WTC11 (cell line): ENCODE results near the gene LYST.

Source experiments
- ARID4B ChIP-seq: sonication (generic); formaldehyde crosslinking; IDR thresholded peaks from 2 replicates; pipeline ENCODE4 v1.8.0; 2023; ENCODE audit warnings: missing genetic modification reagents, mild to moderate bottlenecking, borderline replicate concordance
- CTCF ChIP-seq: fragments of 200-600 bp; IDR thresholded peaks from 2 replicates; pipeline ENCODE4 v1.8.0; 2022; ENCODE audit warnings: antibody characterized with exemption
- E2F4 ChIP-seq: sonication (generic); formaldehyde crosslinking; IDR thresholded peaks from 2 replicates; pipeline ENCODE4 v1.8.1; 2022; ENCODE audit warnings: low read depth, mild to moderate bottlenecking, moderate library complexity, missing genetic modification reagents, borderline replicate concordance
- EMX1 ChIP-seq: fragments of 250-450 bp; sonication (Bioruptor Pico); IDR thresholded peaks from 2 replicates; pipeline ENCODE4 v1.8.0; 2021; ENCODE audit warnings: mild to moderate bottlenecking
- FOXJ3 ChIP-seq: sonication (generic); formaldehyde crosslinking; IDR thresholded peaks from 2 replicates; pipeline ENCODE4 v1.9.0; 2021; ENCODE audit warnings: missing genetic modification reagents, mild to moderate bottlenecking, borderline replicate concordance
- MXD4 ChIP-seq: fragments of 250-450 bp; sonication (Bioruptor Pico); IDR thresholded peaks from 2 replicates; pipeline ENCODE4 v1.8.0; 2021; ENCODE audit warnings: mild to moderate bottlenecking, moderate library complexity, borderline replicate concordance
- NR1H2 ChIP-seq: sonication (generic); formaldehyde crosslinking; IDR thresholded peaks from 2 replicates; pipeline ENCODE4 v1.9.0; 2021; ENCODE audit warnings: mild to moderate bottlenecking, moderate library complexity, missing genetic modification reagents
- USF2 ChIP-seq: sonication (generic); formaldehyde crosslinking; IDR thresholded peaks from 2 replicates; pipeline ENCODE4 v1.8.1; 2023; ENCODE audit warnings: mild to moderate bottlenecking, missing genetic modification reagents, moderate library complexity
- ZNF423 ChIP-seq: fragments of 250-450 bp; sonication (Bioruptor Pico); IDR thresholded peaks from 2 replicates; pipeline ENCODE4 v2.1.2; 2022; ENCODE audit warnings: mild to moderate bottlenecking, moderate library complexity
- TF ChIP-seq, protein P1 (sequence below): sonication (generic); formaldehyde crosslinking; IDR thresholded peaks from 2 replicates; pipeline ENCODE4 v1.8.0; 2022; ENCODE audit warnings: mild to moderate bottlenecking, missing genetic modification reagents
- TF ChIP-seq, protein P2 (sequence below): sonication (generic); formaldehyde crosslinking; IDR thresholded peaks from 2 replicates; pipeline ENCODE4 v1.8.1; 2023; ENCODE audit warnings: mild to moderate bottlenecking, moderate library complexity, missing genetic modification reagents

- TF ChIP-seq USF2 (CRISPR knock-in tag) (no peak), ARID4B (no peak), CTCF (no peak), E2F4 (CRISPR knock-in tag) (no peak), ZNF423 (CRISPR knock-in tag) (no peak), NR1H2 (no peak), MXD4 (no peak), FOXJ3 (no peak), EMX1 (CRISPR knock-in tag) (no peak)
- TF ChIP-seq, protein P1, sequence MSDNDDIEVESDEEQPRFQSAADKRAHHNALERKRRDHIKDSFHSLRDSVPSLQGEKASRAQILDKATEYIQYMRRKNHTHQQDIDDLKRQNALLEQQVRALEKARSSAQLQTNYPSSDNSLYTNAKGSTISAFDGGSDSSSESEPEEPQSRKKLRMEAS (CRISPR knock-in tag) = no peak
- TF ChIP-seq, protein P2, sequence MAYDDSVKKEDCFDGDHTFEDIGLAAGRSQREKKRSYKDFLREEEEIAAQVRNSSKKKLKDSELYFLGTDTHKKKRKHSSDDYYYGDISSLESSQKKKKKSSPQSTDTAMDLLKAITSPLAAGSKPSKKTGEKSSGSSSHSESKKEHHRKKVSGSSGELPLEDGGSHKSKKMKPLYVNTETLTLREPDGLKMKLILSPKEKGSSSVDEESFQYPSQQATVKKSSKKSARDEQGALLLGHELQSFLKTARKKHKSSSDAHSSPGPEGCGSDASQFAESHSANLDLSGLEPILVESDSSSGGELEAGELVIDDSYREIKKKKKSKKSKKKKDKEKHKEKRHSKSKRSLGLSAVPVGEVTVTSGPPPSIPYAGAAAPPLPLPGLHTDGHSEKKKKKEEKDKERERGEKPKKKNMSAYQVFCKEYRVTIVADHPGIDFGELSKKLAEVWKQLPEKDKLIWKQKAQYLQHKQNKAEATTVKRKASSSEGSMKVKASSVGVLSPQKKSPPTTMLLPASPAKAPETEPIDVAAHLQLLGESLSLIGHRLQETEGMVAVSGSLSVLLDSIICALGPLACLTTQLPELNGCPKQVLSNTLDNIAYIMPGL (CRISPR knock-in tag) = no peak
Measured at GRCh38 chr1:235907187-235907896, 40.6 kb upstream of the LYST start.
